HEK293T (cell line): Measurements from ENCODE around the gene GRID1.

Experiments used
- CTCF ChIA-PET: fragments of 350-600 bp; formaldehyde crosslinking; extraction: SDS; loops from one replicate; lab custom pipeline; 2021; ENCODE audit warnings: antibody characterized with exemption, inconsistent platforms; lab: Yijun Ruan, JAX
- POLR2A ChIA-PET: fragments of 350-600 bp; formaldehyde crosslinking; extraction: SDS; loops from one replicate; lab custom pipeline; 2020; ENCODE audit warnings: antibody characterized with exemption, inconsistent platforms; lab: Yijun Ruan, JAX
- DNase-seq: peaks from one replicate; pipeline ENCODE4 v3.0.0; 2012; ENCODE audit warnings: mixed read lengths; ENCODE audit errors: extremely low spot score
- ARNT ChIP-seq: fragments of 450-650 bp; IDR thresholded peaks from 2 replicates; pipeline ENCODE4 v1.6.1; 2017; ENCODE audit warnings: mild to moderate bottlenecking
- BHLHE40 ChIP-seq: fragments of 450-650 bp; IDR thresholded peaks from 2 replicates; pipeline ENCODE4 v1.6.1; 2016; ENCODE audit warnings: mild to moderate bottlenecking, moderate library complexity, borderline replicate concordance
- CTBP1 ChIP-seq: fragments of 450-650 bp; IDR thresholded peaks from 2 replicates; pipeline ENCODE4 v1.6.1; 2016; ENCODE audit warnings: borderline replicate concordance
- ELF4 ChIP-seq: fragments of 450-650 bp; IDR thresholded peaks from 2 replicates; pipeline ENCODE4 v1.6.1; 2017; ENCODE audit warnings: antibody characterized with exemption
- FOXA1 ChIP-seq: fragments of 450-650 bp; IDR thresholded peaks from 2 replicates; pipeline ENCODE4 v1.6.1; 2016; ENCODE audit warnings: mild to moderate bottlenecking
- FOXK2 ChIP-seq: fragments of 450-650 bp; IDR thresholded peaks from 2 replicates; pipeline ENCODE4 v1.6.1; 2016; ENCODE audit warnings: mild to moderate bottlenecking
- FOXM1 ChIP-seq: fragments of 450-650 bp; IDR thresholded peaks from 2 replicates; pipeline ENCODE4 v1.6.1; 2017; ENCODE audit warnings: mild to moderate bottlenecking, borderline replicate concordance
- HDGF ChIP-seq: fragments of 450-650 bp; IDR thresholded peaks from 2 replicates; pipeline ENCODE4 v1.6.1; 2017; ENCODE audit warnings: antibody characterized with exemption, borderline replicate concordance
- L3MBTL2 ChIP-seq: fragments of 450-650 bp; conservative IDR thresholded peaks from 2 replicates; pipeline ENCODE4 v1.6.1; 2016; ENCODE audit warnings: mild to moderate bottlenecking
- LEF1 ChIP-seq: fragments of 450-650 bp; IDR thresholded peaks from 2 replicates; pipeline ENCODE4 v1.6.1; 2017; ENCODE audit warnings: mild to moderate bottlenecking, borderline replicate concordance
- NFRKB ChIP-seq: fragments of 450-650 bp; IDR thresholded peaks from 2 replicates; pipeline ENCODE4 v1.6.1; 2016; ENCODE audit warnings: mild to moderate bottlenecking, moderate library complexity
- SP1 ChIP-seq: fragments of 450-650 bp; IDR thresholded peaks from 2 replicates; pipeline ENCODE4 v1.6.1; 2017
- SUZ12 ChIP-seq: fragments of 450-650 bp; IDR thresholded peaks from 2 replicates; pipeline ENCODE4 v1.6.1; 2016; ENCODE audit warnings: mild to moderate bottlenecking
- TARDBP ChIP-seq: fragments of 450-650 bp; IDR thresholded peaks from 2 replicates; pipeline ENCODE4 v1.6.1; 2016
- ZNF384 ChIP-seq: fragments of 450-650 bp; IDR thresholded peaks from 2 replicates; pipeline ENCODE4 v1.6.1; 2016
- TF ChIP-seq, protein P1 (sequence below): fragments of 450-650 bp; IDR thresholded peaks from 2 replicates; pipeline ENCODE4 v1.6.1; 2016

The GRID1 gene

DNA sequence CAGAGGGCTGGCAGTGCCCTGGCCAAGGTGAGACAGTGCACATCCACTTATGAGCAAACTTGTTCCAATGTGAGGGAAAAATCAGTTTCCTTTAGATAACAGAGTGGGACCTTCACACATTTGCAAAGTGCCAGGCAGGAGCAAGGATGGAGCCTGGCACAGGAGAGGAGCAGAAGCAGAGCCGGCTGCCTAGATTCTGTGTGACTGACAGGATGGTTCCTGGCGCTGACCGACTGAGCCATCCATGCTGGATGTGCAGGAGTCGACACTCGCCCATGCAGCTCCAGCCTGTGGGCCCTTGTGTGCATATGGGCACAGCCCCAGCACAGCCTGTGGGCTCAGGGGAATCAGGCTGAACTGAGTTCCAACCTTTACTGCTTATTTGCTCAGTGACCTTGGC is 346.5 kb downstream of the GRID1 start:
- POLR2A ChIA-PET = no interaction called here
- DNase-seq = no peak
- CTCF ChIA-PET = interaction anchor here (0.7 kb wide), 1 partner anchor 118 kb away, joined by 3 read pairs; no protein-coding TSS in a partner anchor
- no peak for TF ChIP-seq CTBP1
- no peak for TF ChIP-seq HDGF
- no peak for TF ChIP-seq FOXM1
- no peak for TF ChIP-seq FOXA1
- TF ChIP-seq ZNF384 = no peak
- no peak for TF ChIP-seq ELF4

DNA sequence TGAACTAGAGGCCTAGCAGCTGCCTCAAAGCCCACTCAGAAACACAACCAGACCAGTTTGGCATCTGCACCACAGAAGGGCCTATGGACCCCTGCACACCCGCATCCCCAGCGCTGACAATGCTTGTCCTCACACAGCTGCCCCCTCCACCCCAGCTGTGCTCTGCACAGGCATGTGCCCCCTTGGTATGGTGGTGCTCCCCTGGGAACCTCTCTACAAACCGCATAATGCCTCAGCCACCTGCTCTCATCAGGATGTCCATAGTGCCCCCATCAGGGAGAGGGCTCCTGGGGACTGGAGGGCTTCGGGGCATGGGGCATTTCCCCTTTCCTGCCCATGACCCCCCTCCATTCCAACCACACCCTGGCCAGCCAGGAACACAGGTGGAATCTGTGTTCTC is 347.5 kb downstream of the GRID1 start:
- CTCF ChIA-PET = interaction anchor here (0.7 kb wide), 1 partner anchor 119 kb away, joined by 3 read pairs; no protein-coding TSS in a partner anchor
- no peak for DNase-seq
- TF ChIP-seq FOXA1 (no peak), FOXK2 (no peak)
- POLR2A ChIA-PET = no interaction called here

DNA sequence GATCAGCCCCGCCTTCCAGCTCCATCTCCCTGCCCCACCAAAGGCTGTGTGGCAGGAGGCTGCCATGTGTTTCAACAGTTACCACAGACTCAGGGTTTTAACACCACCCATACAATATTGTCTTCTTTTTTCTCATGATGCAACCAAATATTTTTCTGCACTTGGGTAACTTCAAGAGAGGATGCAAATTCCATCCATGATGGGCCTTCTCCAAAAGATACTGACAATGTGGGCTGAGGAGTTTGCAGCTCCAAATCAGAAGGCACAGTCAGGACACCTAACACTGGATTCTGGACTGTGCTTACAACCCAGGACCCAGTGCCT is 347.9 kb downstream of the GRID1 start:
- POLR2A ChIA-PET = no interaction called here
- no peak for TF ChIP-seq NFRKB
- TF ChIP-seq SUZ12 = no peak
- TF ChIP-seq ARNT = no peak
- TF ChIP-seq ZNF384 = no peak
- no peak for TF ChIP-seq FOXA1
- TF ChIP-seq L3MBTL2 = no peak
- no peak for TF ChIP-seq FOXM1
- no peak for TF ChIP-seq LEF1
- TF ChIP-seq SP1 = no peak
- TF ChIP-seq BHLHE40 = no peak
- no peak for TF ChIP-seq CTBP1
- no peak for TF ChIP-seq HDGF
- no peak for DNase-seq
- CTCF ChIA-PET = no interaction called here

DNA sequence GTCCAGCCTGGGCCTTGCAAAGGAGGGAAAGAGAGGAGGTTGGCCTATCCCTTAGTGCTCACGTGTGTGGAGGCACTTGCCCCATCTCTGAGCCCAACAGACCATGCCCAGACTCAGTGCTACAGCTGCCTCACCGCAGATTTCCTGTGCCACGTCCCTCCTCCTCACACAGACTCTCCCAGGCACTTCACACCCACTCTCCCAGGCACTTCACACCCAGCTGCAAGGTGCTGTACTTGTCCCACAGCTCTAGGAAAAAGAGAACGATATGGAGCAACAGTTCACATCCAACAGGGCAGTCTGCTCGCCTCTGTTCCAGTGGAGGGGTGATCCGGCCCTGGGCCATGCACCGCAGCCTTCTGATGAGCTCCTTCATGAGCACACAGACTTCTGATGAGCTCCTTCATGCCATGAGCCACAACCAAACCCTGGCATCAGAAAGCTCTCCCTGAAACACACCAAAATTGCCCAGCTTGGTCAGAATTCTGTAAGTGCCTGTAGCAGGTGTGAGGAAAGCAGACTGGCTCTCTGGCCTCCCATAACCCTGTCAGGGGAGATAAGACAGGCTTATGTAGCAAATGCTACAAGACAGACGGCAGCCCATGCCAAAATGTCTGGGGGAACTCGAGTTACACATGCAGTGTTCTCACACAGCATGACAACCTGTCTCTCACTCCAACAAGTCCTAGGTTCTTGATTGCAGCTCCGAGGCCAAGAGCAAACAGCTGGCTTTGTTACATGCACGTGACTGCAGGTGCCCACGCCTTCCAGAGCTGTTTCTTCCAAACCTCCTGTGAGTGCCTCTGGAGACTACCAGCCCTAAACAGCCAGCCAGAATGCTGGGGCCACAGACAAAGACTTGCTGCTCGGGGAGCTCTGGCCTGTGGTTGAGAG is 348.5 kb downstream of the GRID1 start:
- TF ChIP-seq L3MBTL2 = no peak
- no peak for TF ChIP-seq ZNF384
- no peak for TF ChIP-seq BHLHE40
- no peak for TF ChIP-seq SP1
- TF ChIP-seq FOXM1 = no peak
- no peak for TF ChIP-seq NFRKB
- TF ChIP-seq TARDBP = no peak
- DNase-seq = no peak
- ChIA-PET POLR2A (no interaction called here), CTCF (no interaction called here)

DNA sequence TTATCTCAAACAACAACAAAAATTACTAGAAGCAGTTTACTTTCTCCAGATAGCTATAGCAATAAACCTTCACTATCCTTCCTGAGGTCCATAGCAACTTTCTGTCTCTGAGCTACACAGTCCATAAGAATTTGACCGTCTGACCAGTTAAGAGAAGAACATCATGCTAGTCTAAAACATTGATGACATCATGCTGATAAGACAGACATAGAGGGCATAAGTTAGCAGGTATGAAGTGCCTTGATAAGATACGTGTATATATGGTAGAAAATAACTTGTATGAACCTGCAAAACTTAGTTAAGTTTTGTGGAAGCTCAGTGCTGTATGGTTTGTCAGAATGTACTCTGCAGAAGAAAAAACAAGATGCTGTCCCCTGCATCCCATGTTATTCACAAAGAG is 353.0 kb downstream of the GRID1 start:
- ChIA-PET CTCF (no interaction called here), POLR2A (no interaction called here)
- no peak for DNase-seq
- no peak for TF ChIP-seq FOXA1
- no peak for TF ChIP-seq TARDBP
- TF ChIP-seq LEF1 = no peak
- TF ChIP-seq HDGF = no peak
- no peak for TF ChIP-seq FOXM1
- no peak for TF ChIP-seq SP1
- no peak for TF ChIP-seq BHLHE40
- TF ChIP-seq L3MBTL2 = no peak
- no peak for TF ChIP-seq SUZ12
- no peak for TF ChIP-seq FOXK2
- TF ChIP-seq, protein P1, sequence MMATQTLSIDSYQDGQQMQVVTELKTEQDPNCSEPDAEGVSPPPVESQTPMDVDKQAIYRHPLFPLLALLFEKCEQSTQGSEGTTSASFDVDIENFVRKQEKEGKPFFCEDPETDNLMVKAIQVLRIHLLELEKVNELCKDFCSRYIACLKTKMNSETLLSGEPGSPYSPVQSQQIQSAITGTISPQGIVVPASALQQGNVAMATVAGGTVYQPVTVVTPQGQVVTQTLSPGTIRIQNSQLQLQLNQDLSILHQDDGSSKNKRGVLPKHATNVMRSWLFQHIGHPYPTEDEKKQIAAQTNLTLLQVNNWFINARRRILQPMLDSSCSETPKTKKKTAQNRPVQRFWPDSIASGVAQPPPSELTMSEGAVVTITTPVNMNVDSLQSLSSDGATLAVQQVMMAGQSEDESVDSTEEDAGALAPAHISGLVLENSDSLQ = no peak
- no peak for TF ChIP-seq CTBP1
- TF ChIP-seq ELF4 = no peak
- TF ChIP-seq ZNF384 = no peak
- TF ChIP-seq NFRKB = no peak
- no peak for TF ChIP-seq ARNT

DNA sequence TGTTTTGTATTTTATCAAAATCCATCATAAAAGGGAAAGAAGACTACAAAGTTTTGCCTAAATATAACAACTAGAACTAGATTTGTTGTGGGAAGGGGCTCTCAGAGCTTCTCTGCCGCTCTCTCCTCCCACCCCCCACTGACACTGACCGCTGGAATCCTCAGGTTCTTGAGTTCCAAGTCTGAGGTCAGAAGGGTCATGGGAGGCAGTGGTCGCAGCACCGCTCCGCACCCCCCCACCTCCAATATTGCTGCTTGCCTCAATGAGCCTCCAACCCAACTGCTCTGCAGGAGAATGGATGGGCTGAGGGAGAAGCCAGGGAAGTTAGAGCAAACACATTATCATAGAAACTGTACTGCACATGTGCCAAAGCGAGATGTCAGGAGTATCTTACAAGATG is 359.4 kb downstream of the GRID1 start:
- ChIA-PET POLR2A (no interaction called here), CTCF (no interaction called here)
- TF ChIP-seq HDGF (no peak), FOXA1 (no peak), SUZ12 (no peak), LEF1 (no peak), FOXM1 (no peak), TARDBP (no peak), CTBP1 (no peak)
- no peak for DNase-seq

DNA sequence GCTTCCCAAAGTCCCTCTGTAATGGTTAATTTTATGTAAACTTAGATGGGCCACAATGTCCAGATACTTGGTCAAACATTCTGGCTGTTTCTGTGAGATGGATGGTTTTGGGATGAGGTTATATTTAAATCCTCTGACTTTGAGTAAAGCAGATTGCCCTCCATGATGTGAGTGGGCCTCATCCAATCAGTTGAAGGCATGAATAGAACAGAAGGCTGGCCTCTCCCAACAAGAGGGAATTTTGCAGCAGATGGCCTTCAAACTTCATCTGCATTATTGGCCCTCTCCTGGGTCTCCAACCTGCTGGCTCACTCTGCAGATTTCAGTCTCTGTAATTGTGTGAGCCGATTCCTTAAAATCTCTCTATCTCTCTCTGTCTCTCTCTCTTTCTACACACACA is 362.3 kb downstream of the GRID1 start:
- ChIA-PET POLR2A (no interaction called here), CTCF (interaction anchor here (0.6 kb wide), 1 partner anchor 656 kb away, joined by 5 read pairs; no protein-coding TSS in a partner anchor)
- no peak for DNase-seq
- TF ChIP-seq CTBP1 (no peak), ELF4 (no peak), SP1 (no peak), HDGF (no peak), FOXK2 (no peak), FOXA1 (no peak), ARNT (no peak), BHLHE40 (no peak)
- TF ChIP-seq, protein P1 = no peak
